HG03571 (cell line): ENCODE data around the gene CIAO3.

ENCODE experiments used
- ATAC-seq: cut with Tn5 transposase; IDR thresholded peaks from one replicate; pipeline ENCODE4 v1.9.1; 2021; ENCODE audit not compliant: unreplicated experiment

Gene CIAO3

GRCh38 chr16:711548-712320 lies 29.1 kb downstream of the CIAO3 start:
- no peak for ATAC-seq

GRCh38 chr16:711084-711483 lies 29.7 kb downstream of the CIAO3 start:
- no peak for ATAC-seq

GRCh38 chr16:710500-711075 lies 30.2 kb downstream of the CIAO3 start:
- no peak for ATAC-seq

GRCh38 chr16:709566-710499 lies 31.0 kb downstream of the CIAO3 start:
- ATAC-seq, result no peak

GRCh38 chr16:708959-709358 lies 31.8 kb downstream of the CIAO3 start:
- ATAC-seq, result no peak

- no peak for ATAC-seq
These were observed 32.8 kb downstream of the CIAO3 start for GRCh38 chr16:708019-708418.

- ATAC-seq, result no peak
These were observed 33.7 kb downstream of the CIAO3 start for GRCh38 chr16:707062-707538.

GRCh38 chr16:706189-707061 lies 34.4 kb downstream of the CIAO3 start:
- ATAC-seq, result no peak

GRCh38 chr16:705431-706188 lies 35.2 kb downstream of the CIAO3 start, which contains the start of gene FBXL16:
Gene FBXL16, minus strand, starts transcription at chr16:705801. Its CDS starts 8,396 bp downstream, at chr16:697405.
- ATAC-seq, result no peak

GRCh38 chr16:704552-705380 lies 36.0 kb downstream of the CIAO3 start:
- no peak for ATAC-seq

- ATAC-seq, result no peak
These were observed 36.8 kb downstream of the CIAO3 start for GRCh38 chr16:704047-704446.

- no peak for ATAC-seq
These were observed 37.4 kb downstream of the CIAO3 start for GRCh38 chr16:703406-703805.

- no peak for ATAC-seq
These were observed 38.5 kb downstream of the CIAO3 start for GRCh38 chr16:702341-702740.

- no peak for ATAC-seq
These were observed 39.9 kb downstream of the CIAO3 start for GRCh38 chr16:700684-701584.

- ATAC-seq, result no peak
These were observed 41.7 kb downstream of the CIAO3 start for GRCh38 chr16:698911-699671.

GRCh38 chr16:695355-696089 lies 45.3 kb downstream of the CIAO3 start:
- ATAC-seq, result no peak
